Skeletal muscle tissue (tissue), 4 donors: ENCODE data around the gene SLC6A7. TPM values are rescaled to one million over a fixed set of nuclear protein-coding genes. Genes with fewer than 3 reads are reported as not detected.

ENCODE experiments used
- H3K27ac ChIP-seq: one replicate; pipeline ENCODE4 v1.7.0; 2013; ENCODE audit warnings: mild to moderate bottlenecking, low read depth, low read length, inconsistent platforms
- H3K27me3 ChIP-seq, 3 donors: one replicate each; pipeline ENCODE4 v1.7.0; 2013; ENCODE audit warnings: low read length in 3 of 3; ENCODE audit not compliant: control insufficient read depth in 3 of 3, insufficient read depth in 3 of 3
- H3K36me3 ChIP-seq, 3 donors: one replicate each; pipeline ENCODE4 v1.7.0; 2013; ENCODE audit warnings: low read length in 3 of 3; ENCODE audit not compliant: control insufficient read depth in 3 of 3, insufficient read depth in 3 of 3
- H3K4me1 ChIP-seq, 3 donors: one replicate each; pipeline ENCODE4 v1.7.0; 2013; ENCODE audit warnings: low read length in 3 of 3, mild to moderate bottlenecking in 3 of 3; ENCODE audit not compliant: control insufficient read depth in 3 of 3, insufficient read depth in 3 of 3
- H3K4me3 ChIP-seq, 3 donors: one replicate each; pipeline ENCODE4 v1.7.0; 2013; ENCODE audit warnings: low read length in 3 of 3
- H3K9ac ChIP-seq, 3 donors: one replicate each; pipeline ENCODE4 v1.7.0; 2013; ENCODE audit warnings: low read length in 3 of 3, mild to moderate bottlenecking in 3 of 3, moderate library complexity in 2 of 3, low read depth in 1 of 3
- H3K9me3 ChIP-seq, 3 donors: one replicate each; pipeline ENCODE4 v1.7.0; 2013; ENCODE audit warnings: low read length in 3 of 3; ENCODE audit not compliant: control insufficient read depth in 3 of 3
- total RNA-seq: library from RNA; depleted of rRNA; stranded (reverse); fragments of >200 nt; gene quantifications from one replicate; pipeline ENCODE4 v1.2.3, GENCODE V29; 2014
- donor health status: Osteomylitis.

SLC6A7 gene
- total RNA-seq, 1 donor from 2014 or later = not detected

DNA sequence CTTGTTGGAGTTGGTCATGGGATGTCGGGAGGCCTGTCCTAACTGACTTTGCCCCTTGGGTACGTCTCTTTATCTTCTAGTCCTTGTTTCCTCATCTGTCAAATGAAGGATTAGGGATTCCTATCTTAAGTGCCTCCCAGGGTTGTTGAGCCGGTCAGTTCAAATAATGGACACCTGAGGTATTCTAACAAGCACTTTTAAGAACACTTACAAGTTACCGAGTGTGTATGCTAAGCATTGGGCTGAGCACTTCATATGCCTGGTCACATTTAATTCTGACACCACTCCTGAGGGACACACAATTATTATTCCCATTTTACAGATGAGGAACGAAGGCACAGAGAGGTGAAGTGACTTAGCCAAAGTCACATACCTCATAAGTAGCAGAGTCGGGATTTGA lies 62.6 kb downstream of the SLC6A7 start:
- no peaks in the 10 kb centered on the region for H3K9me3 ChIP-seq
- H3K36me3 ChIP-seq = no peaks in the 10 kb centered on the region
- H3K9ac ChIP-seq = no peak overlapping the region
- H3K4me1 ChIP-seq = peaks cover 9 to 27% (median 24%) of the 10 kb centered on the region in 3 donors
- H3K27me3 ChIP-seq = no peaks in the 10 kb centered on the region
- no peak overlapping the region for H3K4me3 ChIP-seq
- no peak overlapping the region for H3K27ac ChIP-seq

DNA sequence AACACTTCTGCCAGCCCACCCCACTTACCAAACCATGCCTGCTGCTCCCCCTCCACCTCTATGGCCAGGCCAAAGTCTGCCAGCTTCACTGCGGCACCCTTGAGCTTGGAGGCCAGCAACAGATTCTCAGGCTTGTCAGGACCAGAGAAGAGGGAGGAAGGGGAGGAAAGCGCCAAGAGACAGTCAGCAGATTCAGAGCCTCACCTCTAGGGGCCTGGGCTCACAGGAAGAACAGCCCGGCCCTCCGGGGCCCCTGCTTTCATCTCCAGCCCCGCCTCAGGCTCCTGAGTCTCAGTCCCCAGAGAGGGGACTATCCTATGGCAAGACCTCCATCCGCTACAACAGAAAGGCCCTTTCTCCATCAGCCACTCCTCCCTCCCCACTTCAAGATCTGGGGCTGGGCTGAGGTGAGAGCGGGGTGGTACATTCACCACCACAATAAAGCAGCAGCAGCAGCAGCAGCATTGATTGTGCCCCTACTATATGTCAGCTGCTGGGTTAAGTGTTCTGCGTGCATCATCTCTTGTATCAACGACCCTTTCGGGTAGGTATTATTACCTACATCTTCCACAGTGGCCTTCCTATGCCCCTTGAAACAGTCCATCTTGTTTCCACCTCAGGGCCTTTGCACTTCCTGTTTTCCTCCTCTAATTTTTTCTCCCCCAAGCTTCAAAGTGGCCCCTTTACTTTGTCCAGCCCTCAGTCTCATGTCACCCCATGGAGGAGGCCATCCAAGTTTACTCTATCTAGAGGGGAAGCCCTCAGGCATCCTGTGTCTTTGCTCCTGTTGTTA lies 63.8 kb downstream of the SLC6A7 start:
- H3K36me3 ChIP-seq = no peaks in the 10 kb centered on the region
- H3K4me3 ChIP-seq = no peak overlapping the region
- no peaks in the 10 kb centered on the region for H3K9me3 ChIP-seq
- peaks cover 3 to 22% (median 19%) of the 10 kb centered on the region in 3 donors for H3K4me1 ChIP-seq
- no peak overlapping the region for H3K27ac ChIP-seq
- H3K27me3 ChIP-seq = no peaks in the 10 kb centered on the region
- no peak overlapping the region for H3K9ac ChIP-seq

DNA sequence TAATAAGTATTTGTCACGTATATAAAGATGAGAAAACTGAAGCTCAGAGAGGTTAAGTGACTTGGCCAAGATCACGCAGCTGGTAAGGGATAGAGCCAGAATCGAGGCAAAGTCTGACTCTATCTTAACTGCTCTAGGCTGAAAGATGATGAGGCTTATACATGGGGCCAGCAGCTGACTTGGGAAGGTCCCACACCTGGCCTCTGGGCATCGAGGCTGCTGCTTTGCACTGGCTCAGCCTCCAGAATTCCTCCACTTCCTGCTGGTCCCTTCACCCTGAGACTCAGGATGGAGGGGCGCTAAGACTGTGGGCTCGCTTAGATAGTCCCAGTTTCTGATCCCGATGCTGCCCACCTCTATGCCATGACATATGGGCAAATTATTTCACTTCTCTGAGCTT lies 64.5 kb downstream of the SLC6A7 start:
- Histone ChIP-seq H3K4me3 (no peak overlapping the region), H3K4me1 (peaks cover 3 to 19% (median 19%) of the 10 kb centered on the region in 3 donors), H3K27ac (no peak overlapping the region), H3K9ac (peak overlapping the region in 1 of 3 donors; percentile 40), H3K36me3 (no peaks in the 10 kb centered on the region), H3K9me3 (no peaks in the 10 kb centered on the region), H3K27me3 (no peaks in the 10 kb centered on the region)

DNA sequence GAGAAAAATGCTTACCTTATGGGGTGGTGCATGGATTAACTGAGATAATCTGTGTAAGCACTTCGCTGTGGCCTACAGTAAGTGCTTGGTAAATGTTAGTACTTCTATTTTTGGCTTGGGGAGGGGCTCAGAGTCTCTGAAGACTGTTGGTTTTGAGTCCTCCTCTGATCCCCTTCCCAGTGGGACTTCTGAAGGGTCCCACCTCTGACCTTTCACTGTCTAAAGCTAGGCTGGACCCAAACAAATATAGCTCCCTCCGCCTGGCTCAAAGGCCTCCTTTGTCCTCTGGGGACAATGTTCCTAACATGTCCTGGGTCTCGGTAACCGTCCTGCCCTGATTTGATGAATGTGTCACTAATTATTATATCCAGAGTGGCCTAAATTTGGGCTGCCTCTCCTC lies 64.9 kb downstream of the SLC6A7 start:
- Histone ChIP-seq H3K27me3 (no peaks in the 10 kb centered on the region), H3K4me1 (peaks cover 3 to 19% (median 19%) of the 10 kb centered on the region in 3 donors), H3K9me3 (no peaks in the 10 kb centered on the region), H3K36me3 (no peaks in the 10 kb centered on the region), H3K27ac (no peak overlapping the region), H3K9ac (peak overlapping the region in 1 of 3 donors; percentile 40), H3K4me3 (no peak overlapping the region)

DNA sequence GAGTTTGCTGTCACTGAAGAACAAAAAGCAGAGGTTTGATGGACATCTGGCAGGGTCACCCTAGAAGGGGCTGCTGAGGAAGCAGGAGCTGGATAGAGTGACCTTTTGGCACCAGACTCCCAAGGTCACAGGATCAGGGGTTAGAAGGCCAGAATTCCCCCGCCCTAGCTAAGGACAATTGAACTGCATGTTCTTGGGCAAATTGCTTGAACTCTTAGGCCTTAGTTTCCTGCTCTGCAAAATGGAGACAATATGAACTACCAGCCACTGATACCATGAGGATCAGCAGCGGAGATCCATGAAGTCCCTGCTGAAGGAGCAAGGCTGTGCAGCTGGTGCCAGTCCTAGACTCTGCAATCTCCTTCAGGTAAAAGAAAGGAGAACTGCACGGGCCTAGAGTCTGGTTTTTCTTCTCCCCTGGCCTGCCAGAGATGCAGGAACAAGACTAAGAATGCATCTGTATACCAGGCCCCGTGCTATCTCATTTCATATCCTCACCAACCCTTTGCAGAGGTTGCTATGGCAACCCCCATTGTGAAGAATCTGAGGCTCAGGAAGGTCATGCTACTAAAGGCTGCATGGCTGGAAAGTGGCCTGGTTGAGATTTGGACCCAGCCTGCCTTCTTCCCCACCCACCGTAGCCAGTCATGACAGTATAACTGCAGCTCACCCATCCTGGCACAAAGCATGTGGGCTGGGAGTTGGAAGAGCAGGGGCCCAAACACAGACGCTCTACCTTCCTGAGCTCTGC lies 66.0 kb downstream of the SLC6A7 start:
- no peaks in the 10 kb centered on the region for H3K9me3 ChIP-seq
- H3K27ac ChIP-seq = no peak overlapping the region
- no peaks in the 10 kb centered on the region for H3K36me3 ChIP-seq
- H3K4me1 ChIP-seq = peaks cover 3 to 19% (median 19%) of the 10 kb centered on the region in 3 donors
- H3K4me3 ChIP-seq = no peak overlapping the region
- H3K27me3 ChIP-seq = no peaks in the 10 kb centered on the region
- no peak overlapping the region for H3K9ac ChIP-seq

DNA sequence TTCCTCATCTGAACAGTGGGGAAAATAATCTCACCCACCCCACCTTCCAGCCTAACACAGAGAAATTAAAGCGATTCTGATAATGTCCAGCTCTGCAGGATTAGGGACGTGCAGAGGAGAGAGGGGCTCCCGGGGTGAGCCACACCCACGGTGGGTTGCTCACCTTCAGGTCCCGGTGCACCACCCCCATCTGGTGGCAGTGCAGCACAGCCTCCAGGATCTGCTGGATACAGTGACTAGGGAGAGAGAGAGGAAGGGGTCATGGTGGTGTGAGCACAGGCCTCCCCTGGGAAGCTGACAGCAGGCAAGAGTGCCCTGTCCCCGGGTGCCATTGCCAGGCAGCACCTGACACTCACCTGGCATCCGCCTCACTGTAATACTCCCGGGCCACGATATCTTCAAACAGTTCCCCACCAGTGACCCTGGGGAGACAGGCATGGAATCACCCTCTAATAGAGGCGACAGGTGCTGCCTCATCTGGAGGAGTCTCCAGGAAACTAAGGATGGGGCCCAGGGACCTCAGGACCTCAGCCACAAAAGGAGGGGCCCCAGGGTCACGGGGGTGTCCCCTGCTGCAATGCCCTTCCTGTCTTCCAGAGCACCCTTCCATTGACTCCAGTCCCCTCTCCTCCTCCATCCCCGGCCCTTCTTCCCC lies 66.7 kb downstream of the SLC6A7 start:
- Histone ChIP-seq H3K9me3 (no peaks in the 10 kb centered on the region), H3K27ac (no peak overlapping the region), H3K4me1 (peaks cover 3 to 19% (median 19%) of the 10 kb centered on the region in 3 donors), H3K36me3 (no peaks in the 10 kb centered on the region), H3K27me3 (no peaks in the 10 kb centered on the region), H3K9ac (no peak overlapping the region), H3K4me3 (no peak overlapping the region)

DNA sequence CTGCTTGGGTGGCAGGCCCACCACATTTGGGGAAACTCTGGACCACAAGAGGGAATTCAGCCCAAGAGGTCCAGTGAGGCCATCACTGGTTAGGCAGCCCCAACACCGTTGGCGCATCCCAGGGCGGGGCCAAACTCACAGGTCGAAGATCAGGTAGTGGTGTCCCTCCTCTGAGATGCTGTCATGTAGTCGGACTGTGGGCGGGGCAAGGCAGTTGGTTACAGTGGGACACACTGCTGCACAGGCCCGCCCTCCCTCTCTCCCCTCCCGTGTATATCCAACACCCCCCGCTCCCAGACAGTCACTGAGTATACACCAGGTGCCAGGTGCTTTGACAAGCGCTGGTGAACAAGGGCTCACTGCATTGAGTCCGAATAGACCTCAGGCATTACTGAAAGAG lies 67.6 kb downstream of the SLC6A7 start:
- H3K9ac ChIP-seq = no peak overlapping the region
- H3K9me3 ChIP-seq = no peaks in the 10 kb centered on the region
- no peaks in the 10 kb centered on the region for H3K27me3 ChIP-seq
- no peak overlapping the region for H3K4me3 ChIP-seq
- H3K27ac ChIP-seq = no peak overlapping the region
- H3K36me3 ChIP-seq = no peaks in the 10 kb centered on the region
- H3K4me1 ChIP-seq = peaks cover 3 to 19% (median 19%) of the 10 kb centered on the region in 3 donors

DNA sequence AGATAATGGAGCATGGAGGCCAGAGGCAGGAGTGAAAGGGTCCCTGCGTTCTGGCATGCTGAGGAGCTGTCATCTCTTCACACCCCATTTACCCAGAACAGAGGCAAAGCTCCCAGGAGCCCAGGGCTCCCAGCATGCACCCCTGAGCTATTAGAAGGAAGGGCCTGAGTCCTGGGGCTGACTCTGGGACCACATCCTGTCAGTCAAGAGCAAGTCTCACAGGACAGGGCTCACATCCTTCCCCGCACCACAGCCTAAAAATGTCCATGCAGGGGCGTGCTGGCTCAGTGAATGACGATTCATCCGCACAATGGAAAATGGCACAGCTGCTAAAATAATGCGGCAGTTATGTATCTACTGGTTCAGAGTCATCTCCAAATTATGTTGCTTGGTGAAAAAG lies 68.3 kb downstream of the SLC6A7 start:
- no peak overlapping the region for H3K4me3 ChIP-seq
- no peaks in the 10 kb centered on the region for H3K36me3 ChIP-seq
- peaks cover 4 to 21% (median 19%) of the 10 kb centered on the region in 3 donors for H3K4me1 ChIP-seq
- H3K9ac ChIP-seq = no peak overlapping the region
- no peaks in the 10 kb centered on the region for H3K27me3 ChIP-seq
- no peak overlapping the region for H3K27ac ChIP-seq
- H3K9me3 ChIP-seq = no peaks in the 10 kb centered on the region
